K562 (cell line): ENCODE results near the gene UROS.

Source experiments
- CREM ChIP-seq: IDR thresholded peaks from 2 replicates; pipeline ENCODE4 v1.6.1; 2014; ENCODE audit warnings: antibody characterized with exemption, low read depth
- EP300 ChIP-seq: IDR thresholded peaks from 2 replicates; pipeline ENCODE4 v1.6.1; 2012; ENCODE audit warnings: low read length, improper control_type of control experiment
- FOSL1 ChIP-seq: fragments of 200-800 bp; sonication (Bioruptor generic); conservative IDR thresholded peaks from 2 replicates; pipeline ENCODE4 v1.6.1; 2016; ENCODE audit warnings: missing genetic modification characterization, missing compliant biosample characterization
- SMARCA4 ChIP-seq: fragments of 450-650 bp; IDR thresholded peaks from 2 replicates; pipeline ENCODE4 v1.6.1; 2016
- TF ChIP-seq, protein P1 (sequence below): sonication (generic); formaldehyde crosslinking; IDR thresholded peaks from 2 replicates; pipeline ENCODE4 v1.8.1; 2023; ENCODE audit warnings: mild to moderate bottlenecking, missing genetic modification reagents
- TF ChIP-seq, protein P2 (sequence below), 3 experiments: IDR thresholded peaks in 2 of 3; conservative IDR thresholded peaks in 1 of 3; 2 replicates each; pipeline ENCODE4 v1.5.1; 2011 to 2012; ENCODE audit warnings: low read length in 3 of 3, mild to moderate bottlenecking in 3 of 3, control low read depth in 2 of 3, improper control_type of control experiment in 1 of 3, inconsistent platforms in 1 of 3, low read depth in 1 of 3, mixed read lengths in 1 of 3, moderate library complexity in 1 of 3; ENCODE audit not compliant: insufficient read depth in 2 of 3

DNA sequence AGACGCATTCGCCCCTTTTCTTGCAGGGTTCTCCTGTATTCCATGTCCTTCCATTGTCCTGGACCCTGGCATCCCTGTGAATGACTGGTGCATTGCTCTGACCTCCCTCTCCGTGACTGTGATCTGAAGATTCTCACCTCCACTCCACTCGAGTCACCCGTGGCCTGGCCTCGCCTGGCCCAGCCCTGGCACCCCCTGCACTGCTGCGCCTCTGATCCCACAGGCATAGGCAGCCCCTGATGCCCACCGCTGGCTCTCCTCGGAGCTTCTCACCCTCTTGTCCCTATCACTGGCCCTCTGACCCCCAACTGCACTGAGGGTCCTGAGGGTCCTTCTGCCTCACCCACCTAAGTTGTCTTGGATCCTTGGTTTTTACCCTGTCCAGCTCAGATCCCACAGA, 45.3 kb downstream of the UROS start:
- no peak for TF ChIP-seq SMARCA4
- no peak for TF ChIP-seq CREM
- TF ChIP-seq EP300, result no peak
- no peak for TF ChIP-seq FOSL1 (tag)
- TF ChIP-seq, protein P1, sequence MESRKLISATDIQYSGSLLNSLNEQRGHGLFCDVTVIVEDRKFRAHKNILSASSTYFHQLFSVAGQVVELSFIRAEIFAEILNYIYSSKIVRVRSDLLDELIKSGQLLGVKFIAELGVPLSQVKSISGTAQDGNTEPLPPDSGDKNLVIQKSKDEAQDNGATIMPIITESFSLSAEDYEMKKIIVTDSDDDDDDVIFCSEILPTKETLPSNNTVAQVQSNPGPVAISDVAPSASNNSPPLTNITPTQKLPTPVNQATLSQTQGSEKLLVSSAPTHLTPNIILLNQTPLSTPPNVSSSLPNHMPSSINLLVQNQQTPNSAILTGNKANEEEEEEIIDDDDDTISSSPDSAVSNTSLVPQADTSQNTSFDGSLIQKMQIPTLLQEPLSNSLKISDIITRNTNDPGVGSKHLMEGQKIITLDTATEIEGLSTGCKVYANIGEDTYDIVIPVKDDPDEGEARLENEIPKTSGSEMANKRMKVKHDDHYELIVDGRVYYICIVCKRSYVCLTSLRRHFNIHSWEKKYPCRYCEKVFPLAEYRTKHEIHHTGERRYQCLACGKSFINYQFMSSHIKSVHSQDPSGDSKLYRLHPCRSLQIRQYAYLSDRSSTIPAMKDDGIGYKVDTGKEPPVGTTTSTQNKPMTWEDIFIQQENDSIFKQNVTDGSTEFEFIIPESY (CRISPR knock-in tag), result no peak
- TF ChIP-seq, protein P2, sequence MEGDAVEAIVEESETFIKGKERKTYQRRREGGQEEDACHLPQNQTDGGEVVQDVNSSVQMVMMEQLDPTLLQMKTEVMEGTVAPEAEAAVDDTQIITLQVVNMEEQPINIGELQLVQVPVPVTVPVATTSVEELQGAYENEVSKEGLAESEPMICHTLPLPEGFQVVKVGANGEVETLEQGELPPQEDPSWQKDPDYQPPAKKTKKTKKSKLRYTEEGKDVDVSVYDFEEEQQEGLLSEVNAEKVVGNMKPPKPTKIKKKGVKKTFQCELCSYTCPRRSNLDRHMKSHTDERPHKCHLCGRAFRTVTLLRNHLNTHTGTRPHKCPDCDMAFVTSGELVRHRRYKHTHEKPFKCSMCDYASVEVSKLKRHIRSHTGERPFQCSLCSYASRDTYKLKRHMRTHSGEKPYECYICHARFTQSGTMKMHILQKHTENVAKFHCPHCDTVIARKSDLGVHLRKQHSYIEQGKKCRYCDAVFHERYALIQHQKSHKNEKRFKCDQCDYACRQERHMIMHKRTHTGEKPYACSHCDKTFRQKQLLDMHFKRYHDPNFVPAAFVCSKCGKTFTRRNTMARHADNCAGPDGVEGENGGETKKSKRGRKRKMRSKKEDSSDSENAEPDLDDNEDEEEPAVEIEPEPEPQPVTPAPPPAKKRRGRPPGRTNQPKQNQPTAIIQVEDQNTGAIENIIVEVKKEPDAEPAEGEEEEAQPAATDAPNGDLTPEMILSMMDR (IDR thresholded peaks at IDR 0.05 in 2 of 3, conservative IDR thresholded peaks at IDR 0.05 in 1 of 3; ENCODE audit: insufficient read depth in 2 of 3, low read depth in 1 of 3, low read length in 3 of 3), result no peak
